Endothelial cell of umbilical vein (primary cell): ENCODE results near the gene TARP. TPM values are rescaled to one million over a fixed set of nuclear protein-coding genes. Genes with fewer than 3 reads are reported as not detected.

Experiments
- BruUV-seq: library from RNA; stranded (reverse); fragments of 400-500 nt; replicated peaks from 2 replicates; lab custom pipeline; 2021; lab: Mats Ljungman, UMichigan
- CTCF ChIA-PET: fragments of 300-600, 350-600 bp; sonication (Branson Sonifier 250); formaldehyde crosslinking; loops from one replicate; lab custom pipeline; 2021; ENCODE audit warnings: antibody characterized with exemption, inconsistent platforms; lab: Charles Lee
- POLR2A ChIA-PET: fragments of 300-600, 350-600 bp; sonication (Branson Sonifier 250); formaldehyde crosslinking; loops from one replicate; lab custom pipeline; 2021; ENCODE audit warnings: antibody characterized with exemption, inconsistent platforms; lab: Charles Lee
- DNase-seq: peaks from one replicate; pipeline ENCODE4 v3.0.0-alpha.2; 2011; ENCODE audit warnings: low read depth, low spot score
- FAIRE-seq: peaks from 2 replicates; lab custom pipeline; 2011; peaks lifted over from hg19 to GRCh38; lab: Jason Lieb, UNC
- H2AFZ ChIP-seq: 2 replicates; pipeline ENCODE4 v1.6.0; 2012; ENCODE audit warnings: low read depth, low read length, control low read depth, inconsistent platforms
- H3K27ac ChIP-seq: 2 replicates; pipeline ENCODE4 v1.5.1; 2011; ENCODE audit warnings: low read depth, mild to moderate bottlenecking, control low read depth, low read length, moderate library complexity; ENCODE audit not compliant: insufficient read depth
- H3K27me3 ChIP-seq, 2 experiments: 2 replicates each; pipeline versions ENCODE4 v1.6.0 to v1.6.1; 2011; ENCODE audit warnings: low read length in 2 of 2, mixed read lengths in 1 of 2; ENCODE audit not compliant: control insufficient read depth in 2 of 2, insufficient read depth in 2 of 2
- H3K36me3 ChIP-seq, 2 experiments: 2 replicates in 1 of 2; 3 replicates in 1 of 2; pipeline ENCODE4 v1.5.1; 2011; ENCODE audit warnings: low read length in 2 of 2, mild to moderate bottlenecking in 1 of 2, moderate library complexity in 1 of 2; ENCODE audit not compliant: control insufficient read depth in 2 of 2, insufficient read depth in 2 of 2; ENCODE audit errors: extremely low read depth in 1 of 2
- H3K4me1 ChIP-seq: 3 replicates; pipeline ENCODE4 v1.5.1; 2011; ENCODE audit warnings: mild to moderate bottlenecking, low read length; ENCODE audit not compliant: control insufficient read depth, insufficient read depth; ENCODE audit errors: extremely low read depth
- H3K4me2 ChIP-seq: 2 replicates; pipeline ENCODE4 v1.6.1; 2011; ENCODE audit warnings: low read length, control low read depth, mixed read lengths; ENCODE audit not compliant: insufficient read depth
- H3K4me3 ChIP-seq, 3 experiments: fragments of 200-600 bp in 1 of 3; sonication (generic), shearing (Covaris generic) in 1 of 3; replicated peaks in 1 of 3; 2 replicates each; pipeline ENCODE4 v1.5.1; 2011 to 2016; ENCODE audit warnings: control low read depth in 3 of 3, low read length in 3 of 3, mild to moderate bottlenecking in 2 of 3, inconsistent platforms in 1 of 3, low read depth in 1 of 3, moderate library complexity in 1 of 3; ENCODE audit not compliant: insufficient read depth in 1 of 3
- H3K79me2 ChIP-seq: 2 replicates; pipeline ENCODE4 v1.6.0; 2012; ENCODE audit warnings: low read length, inconsistent platforms; ENCODE audit not compliant: control insufficient read depth, insufficient read depth
- H3K9ac ChIP-seq: replicated peaks from 2 replicates; pipeline ENCODE3; 2011; ENCODE audit warnings: low read length, control low read depth; ENCODE audit not compliant: insufficient read depth; ENCODE audit errors: extremely low read depth
- H3K9me1 ChIP-seq: replicated peaks from 3 replicates; pipeline ENCODE4 v1.6.0; 2011; ENCODE audit warnings: mild to moderate bottlenecking, low read length; ENCODE audit not compliant: control insufficient read depth, insufficient read depth; ENCODE audit errors: extremely low read depth
- H3K9me3 ChIP-seq: replicated peaks from 2 replicates; pipeline ENCODE4 v1.5.1; 2012; ENCODE audit warnings: low read length, inconsistent platforms; ENCODE audit not compliant: control insufficient read depth, insufficient read depth
- H4K20me1 ChIP-seq: replicated peaks from 2 replicates; pipeline ENCODE3; 2011; ENCODE audit warnings: mild to moderate bottlenecking, low read length; ENCODE audit not compliant: control insufficient read depth, insufficient read depth; ENCODE audit errors: extremely low read depth
- EZH2 ChIP-seq: IDR thresholded peaks from 2 replicates; pipeline ENCODE4 v1.6.1; 2012; ENCODE audit warnings: borderline replicate concordance, low read depth, mild to moderate bottlenecking, moderate library complexity, low read length, inconsistent platforms; ENCODE audit not compliant: severe bottlenecking
- FOS ChIP-seq: IDR thresholded peaks from 2 replicates; pipeline ENCODE4 v1.6.1; 2011; ENCODE audit warnings: mild to moderate bottlenecking, low read length, moderate library complexity, borderline replicate concordance; ENCODE audit not compliant: insufficient read depth
- GATA2 ChIP-seq: IDR thresholded peaks from 2 replicates; pipeline ENCODE4 v1.7.0; 2011; ENCODE audit warnings: low read depth, mild to moderate bottlenecking, moderate library complexity, mixed read lengths, low read length; ENCODE audit not compliant: insufficient read length, insufficient read depth
- JUN ChIP-seq: IDR thresholded peaks from 2 replicates; pipeline ENCODE4 v1.6.1; 2011; ENCODE audit warnings: borderline replicate concordance, low read depth; ENCODE audit not compliant: insufficient read length, insufficient read depth
- MAX ChIP-seq: IDR thresholded peaks from 2 replicates; pipeline ENCODE4 v1.6.1; 2011; ENCODE audit not compliant: insufficient read depth, insufficient read length
- MYC ChIP-seq: IDR thresholded peaks from one replicate; pipeline ENCODE4 v1.6.1; 2011; ENCODE audit warnings: mild to moderate bottlenecking, low read depth, low read length
- POLR2A ChIP-seq: IDR thresholded peaks from 2 replicates; pipeline ENCODE4 v1.6.1; 2012; ENCODE audit warnings: low read depth, mild to moderate bottlenecking, control low read depth, low read length
- POLR2AphosphoS5 ChIP-seq: IDR thresholded peaks from 2 replicates; pipeline ENCODE4 v1.6.1; 2012; ENCODE audit warnings: low read depth, mild to moderate bottlenecking, control low read depth, low read length, moderate library complexity; ENCODE audit not compliant: insufficient read depth
- dilution Hi-C: fragments of 300-500 bp; cut with MboI; formaldehyde crosslinking; loops from one replicate; pipeline ENCODE4 v1.15.0; 2019; ENCODE audit warnings: low sequenced_read_pairs; ENCODE audit not compliant: extremely low pct_ligation_motif_present
- intact Hi-C: fragments of 100-400 bp; cut with micrococcal nuclease; formaldehyde crosslinking; loops from one replicate; pipeline ENCODE4 v1.10.0; 2022
- polyA plus RNA-seq, 4 experiments: library from polyadenylated mRNA; depleted of rRNA in 3 of 4; stranded (reverse) in 3 of 4; unstranded in 1 of 4; fragments of >200 nt; gene quantifications; 2 replicates each; pipeline versions ENCODE4 v1.2.1 to v1.2.3, GENCODE V29; 2011 to 2012; ENCODE audit warnings: missing spikeins in 1 of 4
- small RNA-seq: library from RNA; depleted of rRNA; stranded (forward); fragments of <200 nt; gene quantifications from one replicate; pipeline ENCODE3, GENCODE V24; 2012; ENCODE audit warnings: low replicate concordance, low read depth; ENCODE audit not compliant: insufficient read depth, insufficient read length
- total RNA-seq: library from RNA; stranded (reverse); gene quantifications from 2 replicates; pipeline ENCODE4 v1.2.3, GENCODE V29; 2021
- TF ChIP-seq, protein P1 (sequence below), 2 donors: IDR thresholded peaks; 1 replicate in 1 of 2; 2 replicates in 1 of 2; pipeline ENCODE4 v1.5.1; 2011; ENCODE audit warnings: low read length in 2 of 2, mild to moderate bottlenecking in 2 of 2, moderate library complexity in 2 of 2, control low read depth in 1 of 2, inconsistent platforms in 1 of 2, low read depth in 1 of 2; ENCODE audit not compliant: insufficient read depth in 1 of 2; ENCODE audit errors: extremely low read depth in 1 of 2

Gene TARP

DNA sequence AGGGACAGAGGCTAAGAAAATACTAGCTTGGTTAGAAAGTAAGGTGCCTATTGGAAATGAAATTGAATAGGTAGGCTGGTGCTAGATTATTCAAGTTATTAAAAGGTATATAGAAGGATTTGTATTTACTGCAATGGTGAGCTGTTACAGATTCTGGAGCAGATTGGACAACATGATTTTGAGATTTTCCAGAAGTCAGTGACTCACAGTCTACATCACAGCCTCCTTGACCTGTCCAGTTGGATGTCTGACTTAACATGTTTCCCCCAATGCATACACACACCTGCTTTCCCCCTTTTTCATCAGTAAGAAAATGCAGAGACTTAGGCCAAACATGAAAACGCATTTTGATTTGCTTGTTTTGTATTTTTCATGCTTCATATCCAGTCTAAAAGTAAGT, 62.0 kb downstream of the TARP start:
- H2AFZ ChIP-seq, result no peak overlapping the region
- H4K20me1 ChIP-seq, result peaks cover 3% of the 10 kb centered on the region
- ChIA-PET CTCF (interaction anchor here (1.2 to 1.4 kb wide), 2 partner anchors 15 to 159 kb away, joined by 3 to 4 read pairs; no protein-coding TSS in a partner anchor), POLR2A (interaction anchor here (0.6 kb wide), 1 partner anchor 770 kb away, joined by 4 read pairs; no protein-coding TSS in a partner anchor)
- no peak for FAIRE-seq
- intact Hi-C loops, result no loop called here
- H3K9ac ChIP-seq, result no peak overlapping the region
- DNase-seq, result peak; percentile 16
- peaks cover 13% of the 10 kb centered on the region for H3K4me1 ChIP-seq
- BruUV-seq, result no TSS peak
- dilution Hi-C loops, result no loop called here
- no peaks in the 10 kb centered on the region for H3K9me1 ChIP-seq
- no peaks in the 10 kb centered on the region for H3K9me3 ChIP-seq
- peaks cover 11% of the 10 kb centered on the region for H3K79me2 ChIP-seq
- H3K4me3 ChIP-seq, result no peak overlapping the region
- no peak overlapping the region for H3K4me2 ChIP-seq
- H3K36me3 ChIP-seq, result peaks cover 4 to 19% of the 10 kb centered on the region in 2 experiments
- no peak for TF ChIP-seq POLR2AphosphoS5
- TF ChIP-seq POLR2A, result no peak
- no peak for TF ChIP-seq GATA2
- TF ChIP-seq MYC, result no peak
- TF ChIP-seq, protein P1, sequence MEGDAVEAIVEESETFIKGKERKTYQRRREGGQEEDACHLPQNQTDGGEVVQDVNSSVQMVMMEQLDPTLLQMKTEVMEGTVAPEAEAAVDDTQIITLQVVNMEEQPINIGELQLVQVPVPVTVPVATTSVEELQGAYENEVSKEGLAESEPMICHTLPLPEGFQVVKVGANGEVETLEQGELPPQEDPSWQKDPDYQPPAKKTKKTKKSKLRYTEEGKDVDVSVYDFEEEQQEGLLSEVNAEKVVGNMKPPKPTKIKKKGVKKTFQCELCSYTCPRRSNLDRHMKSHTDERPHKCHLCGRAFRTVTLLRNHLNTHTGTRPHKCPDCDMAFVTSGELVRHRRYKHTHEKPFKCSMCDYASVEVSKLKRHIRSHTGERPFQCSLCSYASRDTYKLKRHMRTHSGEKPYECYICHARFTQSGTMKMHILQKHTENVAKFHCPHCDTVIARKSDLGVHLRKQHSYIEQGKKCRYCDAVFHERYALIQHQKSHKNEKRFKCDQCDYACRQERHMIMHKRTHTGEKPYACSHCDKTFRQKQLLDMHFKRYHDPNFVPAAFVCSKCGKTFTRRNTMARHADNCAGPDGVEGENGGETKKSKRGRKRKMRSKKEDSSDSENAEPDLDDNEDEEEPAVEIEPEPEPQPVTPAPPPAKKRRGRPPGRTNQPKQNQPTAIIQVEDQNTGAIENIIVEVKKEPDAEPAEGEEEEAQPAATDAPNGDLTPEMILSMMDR (IDR thresholded peaks at IDR 0.05; ENCODE audit: extremely low read depth in 1 of 2, insufficient read depth in 1 of 2, low read depth in 1 of 2, low read length in 2 of 2), result no peak
- TF ChIP-seq MAX, result no peak
- TF ChIP-seq JUN, result no peak
- no peak for TF ChIP-seq FOS
- no peak for TF ChIP-seq EZH2
- no peaks in the 10 kb centered on the region for H3K27me3 ChIP-seq
- H3K27ac ChIP-seq, result no peak overlapping the region

Small RNA genes within 50 kb of the gene (small RNA-seq; reads per million reads assigned to genes)
- not detected for gene TRGJ1
- not detected for gene TRGJ2
- gene TRGJP, result not detected
- not detected for gene TRGJP1
- gene TRGJP2, result not detected
- not detected for gene TRGVA

Other genes starting within 250 kb of the TARP start
- 68.9 and 73.6 TPM in 2 replicates for gene STARD3NL, start 95.4 kb downstream of the TARP start, total RNA-seq
- gene STARD3NL, start 95.4 kb downstream of the TARP start, polyA plus RNA-seq, result 43.9 and 52.8 TPM in 2 replicates